Measurements from ENCODE around the gene SHQ1. TPM values are rescaled to one million over a fixed set of nuclear protein-coding genes. Genes with fewer than 3 reads are reported as not detected.

Gene SHQ1
- total RNA-seq, 4 donors from 2014 or later: 8.7 to 19.9 (median 12.4) TPM

DNA sequence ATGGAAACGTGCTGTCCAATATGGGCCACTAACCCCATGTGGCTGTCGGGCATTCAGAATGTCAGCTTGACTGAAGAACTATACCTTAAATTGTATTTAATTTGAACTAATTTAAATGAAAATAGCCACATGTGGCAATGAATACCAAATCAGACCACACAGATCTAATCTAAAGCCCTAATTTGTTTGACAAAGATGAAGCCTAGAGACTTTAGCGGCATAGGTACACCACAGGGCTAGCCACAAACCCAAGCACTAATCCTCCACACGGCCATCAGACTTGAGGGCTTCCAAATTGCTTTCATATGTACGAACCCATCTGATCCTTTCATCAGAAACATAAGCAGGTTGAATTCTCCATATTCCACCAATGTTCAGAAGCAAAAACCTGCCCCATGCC, 81.4 kb downstream of the SHQ1 start:
- Histone ChIP-seq H3K27me3 (no peaks in the 10 kb centered on the region), H3K36me3 (peaks cover 0 to 8% (median 2%) of the 10 kb centered on the region in 4 donors), H3K27ac (replicated peaks in 1 of 4) (no peak overlapping the region), H3K9me3 (no peaks in the 10 kb centered on the region), H3K4me3 (no peak overlapping the region), H3K4me1 (peaks cover 7 to 31% (median 25%) of the 10 kb centered on the region in 4 donors)
- TF ChIP-seq POLR2AphosphoS5 (IDR thresholded peaks at IDR 0.05) (no peak), POLR2A (IDR thresholded peaks at IDR 0.05; ENCODE audit: low read depth) (no peak), EP300 (IDR thresholded peaks at IDR 0.05) (no peak)
- TF ChIP-seq, protein P1, sequence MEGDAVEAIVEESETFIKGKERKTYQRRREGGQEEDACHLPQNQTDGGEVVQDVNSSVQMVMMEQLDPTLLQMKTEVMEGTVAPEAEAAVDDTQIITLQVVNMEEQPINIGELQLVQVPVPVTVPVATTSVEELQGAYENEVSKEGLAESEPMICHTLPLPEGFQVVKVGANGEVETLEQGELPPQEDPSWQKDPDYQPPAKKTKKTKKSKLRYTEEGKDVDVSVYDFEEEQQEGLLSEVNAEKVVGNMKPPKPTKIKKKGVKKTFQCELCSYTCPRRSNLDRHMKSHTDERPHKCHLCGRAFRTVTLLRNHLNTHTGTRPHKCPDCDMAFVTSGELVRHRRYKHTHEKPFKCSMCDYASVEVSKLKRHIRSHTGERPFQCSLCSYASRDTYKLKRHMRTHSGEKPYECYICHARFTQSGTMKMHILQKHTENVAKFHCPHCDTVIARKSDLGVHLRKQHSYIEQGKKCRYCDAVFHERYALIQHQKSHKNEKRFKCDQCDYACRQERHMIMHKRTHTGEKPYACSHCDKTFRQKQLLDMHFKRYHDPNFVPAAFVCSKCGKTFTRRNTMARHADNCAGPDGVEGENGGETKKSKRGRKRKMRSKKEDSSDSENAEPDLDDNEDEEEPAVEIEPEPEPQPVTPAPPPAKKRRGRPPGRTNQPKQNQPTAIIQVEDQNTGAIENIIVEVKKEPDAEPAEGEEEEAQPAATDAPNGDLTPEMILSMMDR (IDR thresholded peaks at IDR 0.05): no peak
- DNase-seq (ENCODE audit: extremely low spot score): no peak
- intact Hi-C loops (cut with DNase I): no loop called here
- WGBS: 97% methylated on average over 5 of the region's 5 CpGs

DNA sequence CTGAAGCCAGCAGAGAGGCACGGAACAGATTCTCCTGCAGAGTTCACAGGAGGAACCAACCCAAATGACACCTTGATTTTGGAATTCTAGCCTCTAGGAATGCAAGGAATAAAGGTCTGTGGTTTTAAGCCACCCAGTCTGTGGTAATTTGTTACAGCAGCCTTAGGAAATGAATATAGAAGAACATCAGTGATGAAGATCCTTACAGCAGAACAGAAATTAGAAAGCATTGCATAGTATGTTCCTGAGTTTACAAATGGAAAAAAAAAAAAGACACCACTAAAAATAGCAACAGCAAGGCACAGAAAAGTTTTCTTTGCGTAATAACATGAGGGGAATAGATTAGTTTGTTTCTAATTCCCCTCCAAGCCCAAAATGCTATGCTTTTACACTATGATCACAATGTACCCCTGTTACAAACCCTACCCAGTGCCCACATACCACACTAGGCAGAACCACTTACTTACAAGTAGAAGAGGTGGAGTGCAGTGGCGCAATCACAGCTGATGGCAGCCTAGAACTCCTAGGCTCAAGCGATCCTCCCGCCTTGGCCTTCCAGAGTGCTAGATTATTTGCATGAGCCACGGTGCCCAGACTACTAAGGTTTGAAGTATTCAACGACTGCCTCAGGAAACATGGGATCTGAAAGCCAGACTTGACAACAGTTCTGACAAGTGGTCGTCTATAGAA, 84.3 kb downstream of the SHQ1 start:
- peaks cover 7 to 29% (median 25%) of the 10 kb centered on the region in 4 donors for H3K4me1 ChIP-seq
- H3K36me3 ChIP-seq: peaks cover 0 to 8% (median 2%) of the 10 kb centered on the region in 4 donors
- intact Hi-C loops (cut with DNase I): no loop called here
- H3K9me3 ChIP-seq: no peaks in the 10 kb centered on the region
- 80% methylated on average over 8 of the region's 8 CpGs for WGBS
- H3K27ac ChIP-seq (replicated peaks in 1 of 4): no peak overlapping the region
- DNase-seq (ENCODE audit: extremely low spot score): no peak
- H3K4me3 ChIP-seq: no peak overlapping the region
- no peaks in the 10 kb centered on the region for H3K27me3 ChIP-seq
- TF ChIP-seq POLR2A (IDR thresholded peaks at IDR 0.05; ENCODE audit: low read depth) (no peak), POLR2AphosphoS5 (IDR thresholded peaks at IDR 0.05) (no peak), EP300 (IDR thresholded peaks at IDR 0.05) (no peak)
- TF ChIP-seq, protein P1 (IDR thresholded peaks at IDR 0.05): no peak

- WGBS: 94% methylated on average over 3 of the region's 3 CpGs
Observed at GRCh38 chr3:72761410-72761809, 86.8 kb downstream of the SHQ1 start.

DNA sequence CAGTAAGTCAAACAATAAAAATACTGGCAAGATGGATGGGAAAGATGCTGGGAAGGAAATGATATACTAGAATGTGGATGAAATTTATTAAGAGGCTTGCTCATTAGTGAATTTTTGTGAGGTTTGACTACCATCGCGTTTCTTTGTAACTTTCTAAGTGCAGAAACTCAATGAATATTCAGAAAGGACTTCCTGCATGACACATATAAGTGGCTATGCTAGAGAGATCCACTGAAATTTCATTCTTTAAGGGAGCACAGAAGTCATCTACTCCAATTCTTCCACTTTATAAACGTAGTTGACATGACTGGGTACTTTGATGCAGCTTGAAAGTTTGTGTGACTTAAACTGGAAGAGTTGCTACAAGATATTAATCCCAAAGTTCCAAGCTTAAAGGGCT, 88.0 kb downstream of the SHQ1 start:
- Histone ChIP-seq H3K36me3 (peaks cover 0 to 8% (median 0%) of the 10 kb centered on the region in 4 donors), H3K4me3 (no peak overlapping the region), H3K9me3 (no peaks in the 10 kb centered on the region), H3K27me3 (no peaks in the 10 kb centered on the region), H3K27ac (replicated peaks in 1 of 4) (no peak overlapping the region), H3K4me1 (peaks cover 0 to 9% (median 9%) of the 10 kb centered on the region in 4 donors)
- DNase-seq (ENCODE audit: extremely low spot score): no peak
- WGBS: 87% methylated on average over 3 of the region's 3 CpGs
- intact Hi-C loops (cut with DNase I): no loop called here
- no peak for TF ChIP-seq POLR2A (IDR thresholded peaks at IDR 0.05; ENCODE audit: low read depth)
- TF ChIP-seq, protein P1 (IDR thresholded peaks at IDR 0.05): no peak
- TF ChIP-seq EP300 (IDR thresholded peaks at IDR 0.05): no peak
- TF ChIP-seq POLR2AphosphoS5 (IDR thresholded peaks at IDR 0.05): no peak

More at GRCh38 chr3:72761410-72761809, 86.8 kb downstream of the SHQ1 start:
- Histone ChIP-seq H3K4me3 (no peak overlapping the region), H3K27ac (replicated peaks in 1 of 4) (no peak overlapping the region), H3K27me3 (no peaks in the 10 kb centered on the region), H3K9me3 (no peaks in the 10 kb centered on the region), H3K36me3 (peaks cover 0 to 8% (median 0%) of the 10 kb centered on the region in 4 donors), H3K4me1 (peaks cover 0 to 9% (median 9%) of the 10 kb centered on the region in 4 donors)
- DNase-seq (ENCODE audit: extremely low spot score): no peak
- TF ChIP-seq EP300 (IDR thresholded peaks at IDR 0.05) (no peak), POLR2AphosphoS5 (IDR thresholded peaks at IDR 0.05) (no peak), POLR2A (IDR thresholded peaks at IDR 0.05; ENCODE audit: low read depth) (no peak)
- TF ChIP-seq, protein P1 (IDR thresholded peaks at IDR 0.05): no peak
- intact Hi-C loops (cut with DNase I): no loop called here

Measured in esophagus muscularis mucosa (tissue), 4 donors.